Adrenal gland (tissue), 12 donors: ENCODE measurements around the gene GRID1. TPM values are rescaled to one million over a fixed set of nuclear protein-coding genes. Genes with fewer than 3 reads are reported as not detected.

Experiments used
- DNase-seq, 7 donors: peaks; one replicate each; pipeline ENCODE4 v3.0.0-alpha.2; 2019 to 2020
- H3K27ac ChIP-seq, 5 donors: fragments of 200-600 bp; sonication (generic) in 4 of 5; 1 replicate in 3 of 5; 2 replicates in 2 of 5; pipeline versions ENCODE4 v1.5.1 to v1.8.0; 2016 to 2020; ENCODE audit warnings: mild to moderate bottlenecking in 1 of 5
- H3K27me3 ChIP-seq: fragments of 200-600 bp; 2 replicates; pipeline ENCODE4 v1.8.0; 2021
- H3K36me3 ChIP-seq, 2 donors: fragments of 200-600 bp; replicated peaks in 1 of 2; 1 replicate in 1 of 2; 2 replicates in 1 of 2; pipeline versions ENCODE4 v1.5.1 to v1.8.0; 2018 to 2022
- H3K4me1 ChIP-seq, 2 donors: fragments of 200-600 bp; replicated peaks in 1 of 2; 1 replicate in 1 of 2; 2 replicates in 1 of 2; pipeline versions ENCODE4 v1.5.1 to v1.8.0; 2018 to 2021
- H3K4me3 ChIP-seq, 4 donors: fragments of 200-600 bp; sonication (generic) in 3 of 4; one replicate each; pipeline ENCODE4 v1.5.1; 2016 to 2018
- H3K9me3 ChIP-seq, 3 donors: fragments of 200-600 bp; sonication (generic) in 1 of 3; replicated peaks in 1 of 3; 1 replicate in 2 of 3; 2 replicates in 1 of 3; pipeline versions ENCODE4 v1.5.1 to v1.8.0; 2016 to 2021
- CTCF ChIP-seq, 6 experiments: fragments of 450-650 bp in 4 of 6; fragments of 200-600 bp in 2 of 6; sonication (generic) in 1 of 6; IDR thresholded peaks; 1 replicate in 5 of 6; 2 replicates in 1 of 6; pipeline versions ENCODE4 v1.5.1 to v1.8.0; 2016 to 2021; ENCODE audit warnings: antibody characterized with exemption in 6 of 6, mild to moderate bottlenecking in 2 of 6, moderate library complexity in 1 of 6
- POLR2A ChIP-seq, 2 donors: fragments of 450-650 bp; IDR thresholded peaks; one replicate each; pipeline ENCODE4 v1.6.1; 2017; ENCODE audit warnings: antibody characterized with exemption in 2 of 2, mild to moderate bottlenecking in 2 of 2, moderate library complexity in 1 of 2
- WGBS, 4 donors: extraction: QIAGEN DNeasy Blood & Tissue Kit in 2 of 4; methylation state at CpG; one replicate each; pipeline versions ENCODE4 v1.1.5 to v1.1.7; 2013 to 2017; 5-methylcytosine and 5-hydroxymethylcytosine counted together
- intact Hi-C, 2 donors: fragments of 100-400 bp; cut with DNase I; formaldehyde crosslinking; loops; one replicate each; pipeline versions ENCODE4 v1.14.1 to v1.15.0; 2022 to 2023
- polyA plus RNA-seq, 3 donors: library from polyadenylated mRNA; stranded (reverse); fragments of 200-250 nt in 2 of 3; fragments of 350-450 nt in 1 of 3; fragmentation: Illumina TruSeq in 1 of 3; extraction: RNeasy Lipid Tissue Mini Kit (QIAGEN cat#74804) in 1 of 3; gene quantifications; one replicate each; pipeline ENCODE4 v1.2.3, GENCODE V29; 2013 to 2014
- total RNA-seq, 9 donors: library from RNA; depleted of rRNA in 4 of 9; stranded (reverse); fragments of >200 nt in 4 of 9; fragments of 120-200 nt in 1 of 9; fragmentation: NEBNext Ultra II Directional in 1 of 9; extraction: Animal tissue kit (Norgen Biotek cat#: 25700) in 1 of 9; gene quantifications; one replicate each; pipeline versions ENCODE4 v1.1.0 to v1.2.4, GENCODE V29; 2013 to 2023
- donor health status: healthy with polysubstance abuse.
- donor health status: Bipolar disorder and iron deficiency.
- donor health status: DM: yes; HTN: yes; CAD: no.
- donor health status: DM: no; HTN: no; CAD: no.
- donor health status: DM: no; HTN: no; CAD: no.
- donor health status: DM: yes; HTN: yes; CAD: no.

Gene GRID1
- total and polyA plus RNA-seq, 12 donors = 2.2 to 8.0 (median 4.1) TPM

GRCh38 chr10:86259901-86260562 is 106.6 kb downstream of the GRID1 start:
- Histone ChIP-seq H3K4me3 (no peak overlapping the region), H3K27ac (no peak overlapping the region), H3K27me3 (peaks cover 3% of the 10 kb centered on the region), H3K4me1 (peaks cover 0 to 4% of the 10 kb centered on the region in 2 donors), H3K36me3 (no peaks in the 10 kb centered on the region), H3K9me3 (no peaks in the 10 kb centered on the region)
- TF ChIP-seq POLR2A (IDR thresholded peaks at IDR 0.05) (no peak), CTCF (IDR thresholded peaks at IDR 0.05) (no peak)
- intact Hi-C loops = no loop called here
- WGBS, 4 donors = 79 to 90% (median 84%) methylated on average over 4 of the region's 4 CpGs
- DNase-seq = peak in 1 of 7 donors; percentile 6

GRCh38 chr10:86258941-86259340 is 107.7 kb downstream of the GRID1 start:
- Histone ChIP-seq H3K27ac (no peak overlapping the region), H3K36me3 (no peaks in the 10 kb centered on the region), H3K4me1 (peaks cover 0 to 4% of the 10 kb centered on the region in 2 donors), H3K4me3 (no peak overlapping the region), H3K27me3 (peaks cover 3% of the 10 kb centered on the region), H3K9me3 (no peaks in the 10 kb centered on the region)
- TF ChIP-seq POLR2A (IDR thresholded peaks at IDR 0.05) (no peak), CTCF (IDR thresholded peaks at IDR 0.05) (no peak)
- DNase-seq = peak in 2 of 7 donors; percentile 11 to 35
- intact Hi-C loops = no loop called here
- WGBS, 4 donors = 40 to 47% (median 46%) methylated on average over 3 of the region's 3 CpGs

GRCh38 chr10:86258499-86258898 is 108.1 kb downstream of the GRID1 start:
- Histone ChIP-seq H3K4me3 (no peak overlapping the region), H3K9me3 (no peaks in the 10 kb centered on the region), H3K36me3 (no peaks in the 10 kb centered on the region), H3K27ac (no peak overlapping the region), H3K4me1 (peaks cover 0 to 4% of the 10 kb centered on the region in 2 donors), H3K27me3 (peaks cover 3% of the 10 kb centered on the region)
- 40 to 65% (median 60%) methylated on average over 1 of the region's 1 CpG for WGBS, 4 donors
- TF ChIP-seq POLR2A (IDR thresholded peaks at IDR 0.05) (no peak), CTCF (IDR thresholded peaks at IDR 0.05) (no peak)
- intact Hi-C loops = no loop called here
- DNase-seq = peak in 2 of 7 donors; percentile 12 to 39

GRCh38 chr10:86257683-86258082 is 108.9 kb downstream of the GRID1 start:
- Histone ChIP-seq H3K36me3 (no peaks in the 10 kb centered on the region), H3K4me3 (no peak overlapping the region), H3K9me3 (no peaks in the 10 kb centered on the region), H3K4me1 (peaks cover 0 to 3% of the 10 kb centered on the region in 2 donors), H3K27me3 (peaks cover 3% of the 10 kb centered on the region), H3K27ac (no peak overlapping the region)
- no peak for DNase-seq
- intact Hi-C loops = no loop called here
- WGBS, 4 donors = 79 to 89% (median 83%) methylated on average over 2 of the region's 2 CpGs
- no peak for TF ChIP-seq CTCF (IDR thresholded peaks at IDR 0.05)
- TF ChIP-seq POLR2A (IDR thresholded peaks at IDR 0.05) = no peak
